Pancreas (tissue), 10 donors: ENCODE data around the gene DUSP11. TPM values are rescaled to one million over a fixed set of nuclear protein-coding genes. Genes with fewer than 3 reads are reported as not detected.
"Not testable (repeated sequence)": the region's sequence is repeated elsewhere in the genome, so short reads cannot be mapped to it uniquely, and the experiment has no call there.

Source experiments
- ATAC-seq, 4 donors: fragments of 200-7000 bp; cut with Tn5 transposase; one replicate each; pipeline versions ENCODE4 v1.8.0 to v1.9.1; 2020; ENCODE audit warnings: mild to moderate bottlenecking in 4 of 4, moderate library complexity in 4 of 4
- DNase-seq, 6 donors: peaks; one replicate each; pipeline ENCODE4 v3.0.0-alpha.2; 2020
- FAIRE-seq: peaks from 2 replicates; lab custom pipeline; 2012; peaks lifted over from hg19 to GRCh38; lab: Jason Lieb, UNC
- H3K27ac ChIP-seq, 4 donors: fragments of 200-600 bp; sonication (generic); 1 replicate in 3 of 4; 2 replicates in 1 of 4; pipeline versions ENCODE4 v1.5.0 to v1.8.0; 2020
- H3K27me3 ChIP-seq, 4 donors: fragments of 200-600 bp; one replicate each; pipeline ENCODE4 v1.8.0; 2021
- H3K36me3 ChIP-seq, 3 donors: fragments of 200-600 bp; sonication (generic) in 1 of 3; one replicate each; pipeline versions ENCODE4 v1.5.0 to v1.8.0; 2020 to 2021
- H3K4me1 ChIP-seq, 3 donors: fragments of 200-600 bp; one replicate each; pipeline ENCODE4 v1.8.0; 2021
- H3K4me3 ChIP-seq, 4 donors: fragments of 200-600 bp; sonication (generic) in 2 of 4; one replicate each; pipeline versions ENCODE4 v1.5.0 to v1.8.0; 2020 to 2021
- H3K9me3 ChIP-seq, 4 donors: fragments of 200-600 bp; one replicate each; pipeline ENCODE4 v1.8.0; 2021
- CTCF ChIP-seq, 4 donors: fragments of 200-600 bp; sonication (generic) in 3 of 4; IDR thresholded peaks; one replicate each; pipeline versions ENCODE4 v1.5.0 to v1.8.0; 2021; ENCODE audit warnings: antibody characterized with exemption in 4 of 4
- WGBS, 2 donors: extraction: QIAGEN DNeasy Blood & Tissue Kit; methylation state at CpG; one replicate each; pipeline ENCODE4 v1.1.7; 2013; 5-methylcytosine and 5-hydroxymethylcytosine counted together
- intact Hi-C, 3 donors: fragments of 100-400 bp; cut with DNase I; formaldehyde crosslinking; loops; one replicate each; pipeline versions ENCODE4 v1.11.1 to v1.14.2; 2022
- polyA plus RNA-seq, 2 donors: library from polyadenylated mRNA; stranded (reverse); fragments of 200-250 nt; gene quantifications; one replicate each; pipeline ENCODE4 v1.2.3, GENCODE V29; 2013
- total RNA-seq, 6 donors: library from RNA; stranded (reverse); fragmentation: NEBNext Ultra II Directional in 4 of 6; extraction: Animal tissue kit (Norgen Biotek cat#: 25700) in 4 of 6; gene quantifications; one replicate each; pipeline versions ENCODE4 v1.2.1 to v1.2.4, GENCODE V29; 2021 to 2023
- donor health status: healthy with polysubstance abuse.
- donor health status: DM: no; HTN: no; CAD: no; lungs with moderate emphysema.
- donor health status: DM: no; HTN: no; CAD: no.
- donor health status: control.
- donor health status: control.
- donor health status: Bipolar disorder and iron deficiency.
- donor health status: DM: yes; HTN: yes; CAD: no.
- donor health status: DM: no; HTN: no; CAD: no.
- donor health status: DM: no; HTN: no; CAD: no.
- donor health status: DM: yes; HTN: yes; CAD: no.

Gene DUSP11
- total and polyA plus RNA-seq, 8 donors = 4.7 to 12.1 (median 7.6) TPM

GRCh38 chr2:73728043-73728442 is 51.9 kb downstream of the DUSP11 start:
- 75 to 76% methylated on average over 3 of the region's 3 CpGs for WGBS, 2 donors
- DNase-seq = no peak
- Histone ChIP-seq H3K9me3 (no peaks in the 10 kb centered on the region), H3K27me3 (no peaks in the 10 kb centered on the region), H3K36me3 (peaks cover 0 to 26% (median 0%) of the 10 kb centered on the region in 3 donors), H3K4me1 (no peaks in the 10 kb centered on the region), H3K4me3 (no peak overlapping the region), H3K27ac (no peak overlapping the region)
- ATAC-seq = no peak
- intact Hi-C loops = no loop called here
- TF ChIP-seq CTCF (IDR thresholded peaks at IDR 0.05) = no peak
- no peak for FAIRE-seq

GRCh38 chr2:73726657-73727056 is 53.2 kb downstream of the DUSP11 start:
- no CpG with 5 or more reads among the region's 1 CpG for WGBS, 2 donors
- H3K9me3 ChIP-seq, DNase-seq, H3K4me3 ChIP-seq, H3K4me1 ChIP-seq, H3K27ac ChIP-seq, intact Hi-C loops, H3K27me3 ChIP-seq, ATAC-seq, FAIRE-seq: not testable (repeated sequence)
- peaks cover 0 to 16% (median 0%) of the 10 kb centered on the region in 3 donors for H3K36me3 ChIP-seq

- TF ChIP-seq CTCF (IDR thresholded peaks at IDR 0.05) = no peak
- DNase-seq (peak in 1 of 6 donors; percentile 15), FAIRE-seq (no peak), ATAC-seq (peak in 3 of 4 donors; percentile 35 to 69 (median 60))
- Histone ChIP-seq H3K9me3 (no peaks in the 10 kb centered on the region), H3K36me3 (no peaks in the 10 kb centered on the region), H3K27ac (no peak overlapping the region), H3K4me1 (no peaks in the 10 kb centered on the region), H3K27me3 (no peaks in the 10 kb centered on the region), H3K4me3 (no peak overlapping the region)
- WGBS, 2 donors = 40 to 57% methylated on average over 11 of the region's 11 CpGs
- intact Hi-C loops = no loop called here
These were observed 60.9 kb downstream of the DUSP11 start for GRCh38 chr2:73718851-73719621.

GRCh38 chr2:73718421-73718820 is 61.5 kb downstream of the DUSP11 start:
- H3K9me3 ChIP-seq = no peaks in the 10 kb centered on the region
- FAIRE-seq (no peak), ATAC-seq (no peak), DNase-seq (no peak)
- no peaks in the 10 kb centered on the region for H3K36me3 ChIP-seq
- H3K4me1 ChIP-seq = no peaks in the 10 kb centered on the region
- 63 to 83% methylated on average over 6 of the region's 6 CpGs for WGBS, 2 donors
- no peak for TF ChIP-seq CTCF (IDR thresholded peaks at IDR 0.05)
- H3K4me3 ChIP-seq = no peak overlapping the region
- intact Hi-C loops = no loop called here
- H3K27me3 ChIP-seq = no peaks in the 10 kb centered on the region
- H3K27ac ChIP-seq = no peak overlapping the region

GRCh38 chr2:73717695-73718094 is 62.2 kb downstream of the DUSP11 start:
- H3K4me3 ChIP-seq, intact Hi-C loops, H3K27ac ChIP-seq, H3K4me1 ChIP-seq, ATAC-seq, DNase-seq, H3K9me3 ChIP-seq, FAIRE-seq, H3K36me3 ChIP-seq, H3K27me3 ChIP-seq: not testable (repeated sequence)
- WGBS, 2 donors = 84 to 88% methylated on average over 4 of the region's 4 CpGs

GRCh38 chr2:73717251-73717606 is 62.7 kb downstream of the DUSP11 start:
- DNase-seq = no peak
- Histone ChIP-seq H3K4me3 (no peak overlapping the region), H3K36me3 (no peaks in the 10 kb centered on the region), H3K27ac (peak overlapping the region in 1 of 4 donors; percentile 45), H3K27me3 (no peaks in the 10 kb centered on the region), H3K9me3 (no peaks in the 10 kb centered on the region), H3K4me1 (no peaks in the 10 kb centered on the region)
- no peak for FAIRE-seq
- ATAC-seq = peak in 1 of 4 donors; percentile 25
- intact Hi-C loops = no loop called here
- no peak for TF ChIP-seq CTCF (IDR thresholded peaks at IDR 0.05)
